Type B pancreatic cell (in vitro differentiated cells): ENCODE data around the gene FXN. TPM values are rescaled to one million over a fixed set of nuclear protein-coding genes. Genes with fewer than 3 reads are reported as not detected.
"Not testable (repeated sequence)": the region's sequence is repeated elsewhere in the genome, so short reads cannot be mapped to it uniquely, and the experiment has no call there.

Experiments
- DNase-seq: peaks from one replicate; pipeline ENCODE4 v3.0.0; 2021; ENCODE audit warnings: mixed read lengths; ENCODE audit not compliant: unreplicated experiment; ENCODE audit errors: extremely low spot score
- H3K27ac Mint-ChIP-seq: 2 replicates; pipeline ENCODE4 v1.8.0; 2021; ENCODE audit warnings: mild to moderate bottlenecking, mixed read lengths
- H3K27me3 Mint-ChIP-seq: 2 replicates; pipeline ENCODE4 v1.8.0; 2021; ENCODE audit warnings: mixed read lengths
- H3K36me3 Mint-ChIP-seq: 2 replicates; pipeline ENCODE4 v1.8.0; 2021; ENCODE audit warnings: mixed read lengths
- H3K4me1 Mint-ChIP-seq: one replicate; pipeline ENCODE4 v1.8.0; 2021; ENCODE audit warnings: mixed read lengths; ENCODE audit not compliant: unreplicated experiment
- H3K4me3 Mint-ChIP-seq: 2 replicates; pipeline ENCODE4 v1.8.0; 2021; ENCODE audit warnings: mild to moderate bottlenecking, mixed read lengths
- H3K9me3 Mint-ChIP-seq: 2 replicates; pipeline ENCODE4 v1.8.0; 2021; ENCODE audit warnings: mixed read lengths
- CTCF ChIP-seq: fragments of 200-600 bp; sonication (generic); conservative IDR thresholded peaks from 2 replicates; pipeline ENCODE4 v1.5.0; 2021; ENCODE audit warnings: antibody characterized with exemption, mild to moderate bottlenecking
- total RNA-seq: library from RNA; stranded (reverse); gene quantifications from 2 replicates; pipeline ENCODE4 v1.2.1, GENCODE V29; 2021; ENCODE audit warnings: low replicate concordance

FXN gene
- total RNA-seq, 1 donor from 2014 or later: 22.0 TPM

- Mint-ChIP-seq H3K4me3 (no peak overlapping the region), H3K4me1 (peaks cover 23% of the 10 kb centered on the region), H3K27me3 (no peaks in the 10 kb centered on the region), H3K27ac (peak overlapping the region; percentile 31), H3K36me3 (no peaks in the 10 kb centered on the region), H3K9me3 (no peaks in the 10 kb centered on the region)
- no peak for DNase-seq
- TF ChIP-seq CTCF: no peak
These were observed 58.0 kb downstream of the FXN start for GRCh38 chr9:69093471-69094103.

- H3K27me3 Mint-ChIP-seq, H3K36me3 Mint-ChIP-seq, DNase-seq, H3K27ac Mint-ChIP-seq, H3K9me3 Mint-ChIP-seq, H3K4me3 Mint-ChIP-seq: not testable (repeated sequence)
- peaks cover 28% of the 10 kb centered on the region for H3K4me1 Mint-ChIP-seq
These were observed 59.0 kb downstream of the FXN start for GRCh38 chr9:69094361-69095135.

GRCh38 chr9:69097064-69097463 is 61.5 kb downstream of the FXN start:
- Mint-ChIP-seq H3K9me3 (no peaks in the 10 kb centered on the region), H3K4me3 (peak overlapping the region; percentile 10), H3K27me3 (no peaks in the 10 kb centered on the region), H3K27ac (peak overlapping the region; percentile 91), H3K4me1 (peaks cover 24% of the 10 kb centered on the region), H3K36me3 (peaks cover 3% of the 10 kb centered on the region)
- DNase-seq: no peak
- no peak for TF ChIP-seq CTCF

- no peaks in the 10 kb centered on the region for H3K9me3 Mint-ChIP-seq
These were observed 62.5 kb downstream of the FXN start for GRCh38 chr9:69097923-69098593.

GRCh38 chr9:69103348-69103996 is 67.9 kb downstream of the FXN start:
- H3K4me1 Mint-ChIP-seq: peaks cover 11% of the 10 kb centered on the region
- H3K4me3 Mint-ChIP-seq, H3K9me3 Mint-ChIP-seq, H3K27ac Mint-ChIP-seq, H3K36me3 Mint-ChIP-seq, DNase-seq, H3K27me3 Mint-ChIP-seq: not testable (repeated sequence)

More at GRCh38 chr9:69097923-69098593, 62.5 kb downstream of the FXN start:
- no peak for DNase-seq
- H3K27me3 Mint-ChIP-seq: no peaks in the 10 kb centered on the region
- peaks cover 24% of the 10 kb centered on the region for H3K4me1 Mint-ChIP-seq
- H3K36me3 Mint-ChIP-seq: peaks cover 3% of the 10 kb centered on the region
- no peak overlapping the region for H3K4me3 Mint-ChIP-seq
- peak overlapping the region; percentile 45 for H3K27ac Mint-ChIP-seq
- no peak for TF ChIP-seq CTCF

- H3K27me3 Mint-ChIP-seq: no peaks in the 10 kb centered on the region
- no peak overlapping the region for H3K4me3 Mint-ChIP-seq
- H3K9me3 Mint-ChIP-seq: no peaks in the 10 kb centered on the region
- H3K27ac Mint-ChIP-seq: peak overlapping the region; percentile 79
- TF ChIP-seq CTCF: no peak
- H3K4me1 Mint-ChIP-seq: no peaks in the 10 kb centered on the region
- DNase-seq: no peak
- peaks cover 3% of the 10 kb centered on the region for H3K36me3 Mint-ChIP-seq
These were observed 69.4 kb downstream of the FXN start for GRCh38 chr9:69104830-69105527.
